Natural killer cell (primary cell): ENCODE measurements around the gene IER3. TPM values are rescaled to one million over a fixed set of nuclear protein-coding genes. Genes with fewer than 3 reads are reported as not detected.
A peak's percentile ranks its signal among the peaks of the same experiment; 100 is the strongest.

Experiments used
- ATAC-seq, 3 donors: fragments of 150-1000 bp in 2 of 3; fragments of 200-7000 bp in 1 of 3; cut with Tn5 transposase; 1 replicate in 1 of 3; 2 replicates in 2 of 3; pipeline ENCODE4 v1.10.0; 2021; ENCODE audit warnings: mild to moderate bottlenecking in 2 of 3, moderate library complexity in 2 of 3
- DNase-seq, 2 donors: peaks; one replicate each; pipeline versions ENCODE4 v3.0.0 to v3.0.0-alpha.2; 2013 to 2021; ENCODE audit warnings: mixed read lengths in 1 of 2
- H3K27ac ChIP-seq: one replicate; pipeline ENCODE4 v1.5.1; 2013; ENCODE audit warnings: mild to moderate bottlenecking, low read length
- H3K27me3 ChIP-seq: one replicate; pipeline ENCODE4 v1.6.1; 2013; ENCODE audit warnings: low read length; ENCODE audit not compliant: control insufficient read depth, insufficient read depth
- H3K36me3 ChIP-seq: one replicate; pipeline ENCODE4 v1.6.1; 2013; ENCODE audit warnings: low read length; ENCODE audit not compliant: control insufficient read depth, insufficient read depth
- H3K4me1 ChIP-seq: one replicate; pipeline ENCODE4 v1.6.1; 2013; ENCODE audit warnings: low read length; ENCODE audit not compliant: control insufficient read depth, insufficient read depth
- H3K4me3 ChIP-seq: one replicate; pipeline ENCODE4 v1.5.1; 2013; ENCODE audit warnings: low read length
- H3K9me3 ChIP-seq: one replicate; pipeline ENCODE4 v1.6.1; 2013; ENCODE audit warnings: low read length; ENCODE audit not compliant: control insufficient read depth, insufficient read depth
- H3K27ac Mint-ChIP-seq, 2 donors: one replicate each; pipeline ENCODE4 v1.8.0; 2022; ENCODE audit warnings: mild to moderate bottlenecking in 2 of 2, mixed read lengths in 2 of 2, moderate library complexity in 1 of 2
- H3K27me3 Mint-ChIP-seq, 2 donors: one replicate each; pipeline ENCODE4 v1.8.0; 2022; ENCODE audit warnings: low read depth in 2 of 2, mixed read lengths in 2 of 2
- H3K36me3 Mint-ChIP-seq: one replicate; pipeline ENCODE4 v1.8.0; 2022; ENCODE audit warnings: mixed read lengths
- H3K4me1 Mint-ChIP-seq, 2 donors: one replicate each; pipeline ENCODE4 v1.8.0; 2022; ENCODE audit warnings: mixed read lengths in 2 of 2
- H3K4me3 Mint-ChIP-seq: one replicate; pipeline ENCODE4 v1.8.0; 2022; ENCODE audit warnings: mild to moderate bottlenecking, moderate library complexity, mixed read lengths
- H3K9me3 Mint-ChIP-seq, 2 donors: one replicate each; pipeline ENCODE4 v1.8.0; 2022; ENCODE audit warnings: mixed read lengths in 2 of 2
- CTCF ChIP-seq: fragments of 200-600 bp; IDR thresholded peaks from one replicate; pipeline ENCODE4 v1.8.0; 2022; ENCODE audit warnings: antibody characterized with exemption
- WGBS: methylation state at CpG from one replicate; pipeline ENCODE4 v1.1.7; 2013; ENCODE audit warnings: missing lambda C conversion rate; ENCODE audit not compliant: insufficient coverage; 5-methylcytosine and 5-hydroxymethylcytosine counted together
- intact Hi-C: fragments of 100-400 bp; cut with micrococcal nuclease; formaldehyde crosslinking; loops from one replicate; pipeline ENCODE4 v1.14.2; 2022
- total RNA-seq, 4 donors: library from RNA; stranded (reverse); fragments of 120-200 nt in 1 of 4; gene quantifications; one replicate each; pipeline versions ENCODE4 v1.2.3 to v1.2.4, GENCODE V29; 2013 to 2022

IER3 gene
- total RNA-seq, 3 donors from 2014 or later (not counting 1 experiment from before 2014, with no cell fraction given), result 39.7 to 105 (median 66.5) TPM

DNA sequence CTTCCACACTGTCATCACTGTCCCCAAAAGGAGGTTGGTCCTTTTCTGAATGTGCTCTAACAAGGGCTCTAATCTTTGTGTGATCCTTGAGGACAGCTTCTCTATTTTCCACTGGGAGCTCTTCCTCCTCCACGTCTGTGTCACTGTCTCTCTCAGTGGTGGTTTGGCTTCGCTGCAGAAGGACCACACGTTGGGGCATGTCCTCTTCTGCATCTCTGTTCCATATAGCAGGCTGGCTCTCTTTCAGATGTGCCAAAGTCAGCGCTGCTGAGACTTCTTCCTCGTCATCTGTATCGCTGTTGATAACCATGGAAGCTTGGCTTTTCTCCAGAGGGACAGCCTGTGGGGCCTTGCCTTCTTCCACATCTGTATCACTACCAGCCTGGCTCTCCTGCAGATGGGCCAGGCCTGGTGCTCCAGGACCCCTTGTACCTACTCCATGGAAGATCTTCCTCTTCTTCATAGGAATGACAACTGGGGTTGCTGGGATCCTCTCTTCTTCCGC lies 31.9 kb downstream of the IER3 start:
- H3K9me3 ChIP-seq, result no peaks in the 10 kb centered on the region
- DNase-seq, result no peak
- H3K4me3 ChIP-seq, result no peak overlapping the region
- peaks cover 38 to 53% of the 10 kb centered on the region in 2 donors for H3K4me1 Mint-ChIP-seq
- H3K9me3 Mint-ChIP-seq, result no peaks in the 10 kb centered on the region
- TF ChIP-seq CTCF, result no peak
- H3K4me1 ChIP-seq, result peaks cover 34% of the 10 kb centered on the region
- no peaks in the 10 kb centered on the region for H3K27me3 ChIP-seq
- H3K4me3 Mint-ChIP-seq, result peak overlapping the region; percentile 60
- WGBS, result 72% methylated on average over 7 of the region's 7 CpGs
- no peaks in the 10 kb centered on the region for H3K27me3 Mint-ChIP-seq
- H3K27ac ChIP-seq, result peak overlapping the region; percentile 62
- H3K27ac Mint-ChIP-seq, result peak overlapping the region; percentile 81 to 93
- ATAC-seq, result no peak
- peaks cover 31% of the 10 kb centered on the region for H3K36me3 ChIP-seq
- intact Hi-C loops, result no loop called here
- H3K36me3 Mint-ChIP-seq, result no peaks in the 10 kb centered on the region

DNA sequence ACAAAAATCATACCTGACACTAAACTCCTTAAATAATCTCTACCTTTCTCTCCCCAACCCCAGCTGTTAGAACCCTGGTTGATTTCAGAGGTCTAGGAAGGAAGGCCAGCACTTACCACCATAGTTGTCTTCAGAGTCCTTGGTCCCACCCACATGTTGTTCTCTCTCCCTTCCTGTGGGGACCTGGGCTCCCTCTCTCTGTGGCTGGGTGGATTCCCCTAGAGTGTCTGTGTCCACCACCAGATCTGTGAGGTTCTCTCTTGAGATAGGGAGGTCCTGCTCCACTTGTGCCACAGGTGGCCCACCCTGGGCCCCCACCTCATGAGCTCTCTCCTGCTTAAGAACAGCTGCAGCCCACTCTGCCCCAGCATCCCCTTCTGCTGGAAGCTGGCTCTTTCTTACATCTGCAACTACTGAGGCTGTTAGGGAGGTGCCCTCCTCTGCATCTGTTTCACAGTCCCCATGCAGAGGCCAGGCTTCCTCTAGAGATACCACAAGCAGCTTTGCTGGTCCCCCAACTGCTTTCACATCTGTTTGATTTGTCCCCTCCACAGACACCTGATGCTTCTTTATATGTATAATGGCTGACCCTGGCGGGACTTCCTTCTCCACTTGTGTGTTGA lies 32.5 kb downstream of the IER3 start:
- Histone ChIP-seq H3K36me3 (peaks cover 35% of the 10 kb centered on the region), H3K4me3 (no peak overlapping the region), H3K27me3 (no peaks in the 10 kb centered on the region), H3K27ac (peak overlapping the region; percentile 62), H3K4me1 (peaks cover 33% of the 10 kb centered on the region), H3K9me3 (no peaks in the 10 kb centered on the region)
- Mint-ChIP-seq H3K9me3 (no peaks in the 10 kb centered on the region), H3K4me3 (peak overlapping the region; percentile 60), H3K27me3 (no peaks in the 10 kb centered on the region), H3K27ac (peak overlapping the region; percentile 81 to 93), H3K4me1 (peaks cover 32 to 47% of the 10 kb centered on the region in 2 donors), H3K36me3 (no peaks in the 10 kb centered on the region)
- TF ChIP-seq CTCF, result no peak
- intact Hi-C loops, result no loop called here
- ATAC-seq, result peak; percentile 78 to 82 (median 81)
- 17% methylated on average over 1 of the region's 1 CpG for WGBS
- no peak for DNase-seq

DNA sequence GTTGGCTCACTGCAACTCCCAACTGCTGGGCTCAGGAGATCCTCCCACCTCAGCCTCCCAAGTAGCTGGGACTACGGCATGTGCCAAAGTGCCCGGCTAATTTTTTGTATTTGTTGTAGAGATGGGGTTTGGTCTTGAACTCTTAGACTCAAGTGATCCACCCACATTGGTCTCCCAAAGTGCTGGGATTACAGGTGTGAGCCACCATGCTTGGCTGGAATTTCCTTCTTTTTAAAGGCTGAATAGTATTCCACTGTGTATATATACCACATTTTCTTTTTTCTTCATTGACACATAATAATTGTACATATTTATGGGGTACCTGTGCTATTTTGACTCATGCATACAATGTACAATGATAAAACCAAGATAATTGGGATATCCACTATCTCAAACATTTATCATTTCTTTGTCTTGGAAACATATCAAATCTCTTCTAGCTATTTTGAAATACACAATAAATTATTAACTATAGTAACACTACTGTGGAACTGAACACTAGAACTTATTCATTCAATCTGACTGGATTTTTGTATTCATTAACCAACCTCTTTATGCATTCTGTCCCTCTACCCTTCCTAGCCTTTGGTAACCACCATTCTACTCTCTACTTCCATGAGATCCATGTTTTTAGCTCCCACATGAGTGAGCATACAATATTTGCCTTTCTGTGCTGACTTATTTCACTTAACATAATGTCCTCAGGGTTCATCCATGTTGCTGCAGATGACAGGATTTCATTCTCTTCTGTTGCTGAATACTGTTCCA lies 35.1 kb downstream of the IER3 start:
- no peak for TF ChIP-seq CTCF
- H3K4me1 Mint-ChIP-seq, result peaks cover 18 to 37% of the 10 kb centered on the region in 2 donors
- Histone ChIP-seq H3K9me3 (no peaks in the 10 kb centered on the region), H3K4me1 (peaks cover 26% of the 10 kb centered on the region), H3K36me3 (peaks cover 39% of the 10 kb centered on the region), H3K27me3 (no peaks in the 10 kb centered on the region), H3K27ac (no peak overlapping the region), H3K4me3 (no peak overlapping the region)
- DNase-seq (no peak), ATAC-seq (no peak)
- no peaks in the 10 kb centered on the region for H3K27me3 Mint-ChIP-seq
- WGBS, result no CpG with 5 or more reads among the region's 2 CpGs
- intact Hi-C loops, result no loop called here
- no peaks in the 10 kb centered on the region for H3K9me3 Mint-ChIP-seq
- H3K36me3 Mint-ChIP-seq, result no peaks in the 10 kb centered on the region
- H3K4me3 Mint-ChIP-seq, result no peak overlapping the region
- no peak overlapping the region for H3K27ac Mint-ChIP-seq
